ENCODE measurements around the gene GPR39.
A peak's percentile ranks its signal among the peaks of the same experiment; 100 is the strongest.
"Not testable (repeated sequence)": the region's sequence is repeated elsewhere in the genome, so short reads cannot be mapped to it uniquely, and the experiment has no call there.

GPR39 gene

DNA sequence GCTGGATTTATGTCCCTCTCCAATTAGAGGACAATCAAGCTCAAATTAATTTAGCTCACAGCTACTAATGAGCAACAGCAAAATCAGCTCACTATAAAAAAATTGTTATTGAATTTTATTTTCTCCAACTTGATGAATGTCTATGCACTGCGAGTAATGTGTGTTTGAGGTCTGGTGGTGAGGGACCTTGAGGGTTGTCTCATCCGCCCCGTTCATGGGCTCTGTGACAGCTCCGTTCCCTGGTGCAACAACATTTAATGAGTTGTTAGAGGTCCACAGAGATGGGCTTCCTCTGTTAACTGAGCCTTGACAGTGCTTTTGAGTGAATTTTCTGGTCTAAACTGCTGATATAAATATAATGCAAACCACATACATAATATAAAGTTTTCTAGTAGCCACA, 101.7 kb downstream of the GPR39 start:
- no peak for TF ChIP-seq POLR2A (IDR thresholded peaks at IDR 0.05; ENCODE audit: low read depth, low read length)
- no peak for FAIRE-seq

GRCh38 chr2:132519566-132519965, 103.0 kb downstream of the GPR39 start:
- no peak for TF ChIP-seq POLR2A (IDR thresholded peaks at IDR 0.05; ENCODE audit: low read depth, low read length)
- no peak for DNase-seq (ENCODE audit: insufficient read length, low spot score)
- no peak for FAIRE-seq

More for the DNA sequence above, 101.7 kb downstream of the GPR39 start:
- no peak for DNase-seq (ENCODE audit: insufficient read length, low spot score)

- FAIRE-seq (peak; percentile 77), DNase-seq (ENCODE audit: insufficient read length, low spot score) (no peak)
- no peak for TF ChIP-seq POLR2A (IDR thresholded peaks at IDR 0.05; ENCODE audit: low read depth, low read length)
These were observed 104.7 kb downstream of the GPR39 start for GRCh38 chr2:132521341-132521740.

- TF ChIP-seq POLR2A (IDR thresholded peaks at IDR 0.05; ENCODE audit: low read depth, low read length), result no peak
- DNase-seq (ENCODE audit: insufficient read length, low spot score) (no peak), FAIRE-seq (no peak)
These were observed 106.3 kb downstream of the GPR39 start for GRCh38 chr2:132522901-132523300.

DNA sequence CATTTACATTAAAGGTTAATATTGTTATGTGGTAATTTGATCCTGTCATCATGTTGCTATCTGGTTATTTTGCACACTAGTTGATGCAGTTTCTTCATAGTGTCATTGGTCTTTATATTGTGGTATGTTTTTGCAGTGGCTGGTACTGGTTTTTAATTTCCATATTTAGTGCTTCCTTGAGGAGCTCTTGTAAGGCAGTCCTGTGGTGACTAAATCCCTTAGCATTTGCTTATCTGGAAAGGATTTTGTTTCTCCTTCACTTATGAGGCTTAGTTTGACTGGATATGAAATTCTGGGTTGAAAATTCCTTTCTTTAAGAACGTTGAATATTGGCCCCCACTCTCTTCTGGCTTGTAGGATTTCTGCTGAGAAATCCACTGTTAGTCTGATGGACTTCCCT, 120.5 kb downstream of the GPR39 start:
- DNase-seq (ENCODE audit: insufficient read length, low spot score); FAIRE-seq: not testable (repeated sequence)

GRCh38 chr2:132538331-132538855, 121.8 kb downstream of the GPR39 start:
- TF ChIP-seq POLR2A (IDR thresholded peaks at IDR 0.05; ENCODE audit: low read depth, low read length), result no peak
- FAIRE-seq (no peak), DNase-seq (ENCODE audit: insufficient read length, low spot score) (no peak)

- no peak for DNase-seq (ENCODE audit: insufficient read length, low spot score)
- TF ChIP-seq POLR2A (IDR thresholded peaks at IDR 0.05; ENCODE audit: low read depth, low read length), result no peak
- no peak for FAIRE-seq
These were observed 123.6 kb downstream of the GPR39 start for GRCh38 chr2:132540166-132540565.

GRCh38 chr2:132542953-132543569, 126.5 kb downstream of the GPR39 start:
- no peak for TF ChIP-seq POLR2A (IDR thresholded peaks at IDR 0.05; ENCODE audit: low read depth, low read length)
- DNase-seq (ENCODE audit: insufficient read length, low spot score) (no peak), FAIRE-seq (no peak)

GRCh38 chr2:132544006-132544630, 127.5 kb downstream of the GPR39 start:
- no peak for TF ChIP-seq POLR2A (IDR thresholded peaks at IDR 0.05; ENCODE audit: low read depth, low read length)
- no peak for FAIRE-seq

DNA sequence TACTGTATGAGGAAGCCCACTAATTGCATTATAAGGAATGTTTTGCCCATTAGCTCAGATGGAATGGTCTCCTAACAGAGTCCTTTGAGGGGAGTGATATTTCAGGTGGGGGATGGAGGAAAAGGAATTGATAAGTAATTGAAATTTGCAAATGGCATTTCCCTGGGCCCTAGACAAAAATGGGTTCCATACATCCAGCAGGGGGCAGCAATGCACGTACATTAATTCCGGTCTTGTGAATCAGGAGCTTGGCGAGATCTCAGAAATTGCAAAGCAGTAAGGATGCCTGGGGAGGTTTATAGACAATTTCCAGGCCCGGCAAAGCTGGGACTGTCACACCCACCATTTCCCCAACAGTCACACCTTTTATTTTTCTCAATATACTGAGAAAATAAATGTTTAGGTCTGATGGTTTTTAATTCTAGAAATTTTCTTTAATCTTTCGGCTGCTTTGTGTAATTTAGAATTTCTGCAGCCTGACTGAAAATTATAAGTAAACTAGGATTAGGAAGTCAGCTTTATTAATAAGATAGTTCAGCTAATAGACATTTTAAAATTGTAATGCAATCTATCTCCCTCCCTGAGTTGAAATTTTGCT, 130.6 kb downstream of the GPR39 start:
- DNase-seq (ENCODE audit: insufficient read length, low spot score) (peak; percentile 44), FAIRE-seq (peak; percentile 74)
- no peak for TF ChIP-seq POLR2A (IDR thresholded peaks at IDR 0.05; ENCODE audit: low read depth, low read length)

More at GRCh38 chr2:132544006-132544630, 127.5 kb downstream of the GPR39 start:
- no peak for DNase-seq (ENCODE audit: insufficient read length, low spot score)

DNA sequence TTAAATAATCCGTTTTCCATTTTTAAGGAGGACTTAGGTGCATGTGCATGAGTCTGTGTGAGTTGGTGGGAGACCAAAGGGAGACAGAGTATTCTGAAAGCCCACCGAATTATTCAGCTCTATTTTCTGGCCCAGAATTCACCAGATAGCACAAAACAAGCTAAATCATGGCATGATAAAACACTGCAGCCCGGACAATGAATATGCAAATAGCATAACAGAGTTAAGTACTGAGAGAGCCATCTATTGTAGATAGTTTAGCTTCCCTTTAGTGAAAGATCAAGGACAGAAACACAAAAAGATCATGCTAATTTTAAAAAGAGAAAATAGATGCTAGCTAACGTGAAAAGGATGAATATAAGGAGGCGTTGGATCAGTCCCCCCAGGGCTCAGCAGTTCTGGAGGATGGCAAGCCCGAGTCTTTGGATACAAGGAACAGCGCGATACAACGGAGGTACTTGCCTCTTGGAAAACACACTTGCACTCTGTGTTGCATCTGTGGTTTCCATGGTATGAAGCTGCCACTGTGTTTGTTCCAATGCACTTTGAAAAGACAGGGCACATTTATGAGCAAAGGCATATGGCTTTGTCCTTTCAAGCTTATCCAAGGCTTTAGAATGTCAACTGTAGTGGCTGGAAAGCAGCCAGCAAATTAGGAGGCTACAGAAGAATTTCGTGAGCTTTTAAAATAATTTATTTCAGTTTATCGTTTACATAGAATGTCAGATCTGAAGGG, 133.5 kb downstream of the GPR39 start:
- FAIRE-seq, result no peak
- no peak for DNase-seq (ENCODE audit: insufficient read length, low spot score)
- no peak for TF ChIP-seq POLR2A (IDR thresholded peaks at IDR 0.05; ENCODE audit: low read depth, low read length)

GRCh38 chr2:132550946-132551345, 134.3 kb downstream of the GPR39 start:
- peak; percentile 74 for FAIRE-seq

DNA sequence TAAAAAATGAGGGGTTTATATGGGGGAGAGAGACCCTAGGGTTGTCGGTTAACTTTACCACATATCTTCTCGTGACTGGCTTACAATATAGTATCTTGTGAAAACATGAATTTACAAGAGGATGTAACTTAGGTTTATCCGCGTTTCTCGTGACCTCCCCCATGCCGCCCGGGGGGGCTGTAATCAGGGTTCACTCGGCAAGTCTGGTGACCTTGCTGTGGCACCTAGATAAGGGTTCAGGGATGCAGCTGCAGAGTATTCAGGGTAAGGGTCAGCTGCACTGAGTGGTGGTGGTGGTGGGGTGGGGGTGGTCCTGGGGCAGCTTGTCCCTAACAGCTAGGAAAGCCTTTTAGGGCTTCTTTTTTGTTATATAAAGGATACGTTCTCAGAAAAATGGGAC, 141.1 kb downstream of the GPR39 start:
- FAIRE-seq, result no peak
- no peak for TF ChIP-seq POLR2A (IDR thresholded peaks at IDR 0.05; ENCODE audit: low read depth, low read length)
- no peak for DNase-seq (ENCODE audit: insufficient read length, low spot score)

More at GRCh38 chr2:132550946-132551345, 134.3 kb downstream of the GPR39 start:
- DNase-seq (ENCODE audit: insufficient read length, low spot score), result no peak
- TF ChIP-seq POLR2A (IDR thresholded peaks at IDR 0.05; ENCODE audit: low read depth, low read length), result no peak

GRCh38 chr2:132559326-132559725, 142.7 kb downstream of the GPR39 start:
- DNase-seq (ENCODE audit: insufficient read length, low spot score) (no peak), FAIRE-seq (no peak)
- TF ChIP-seq POLR2A (IDR thresholded peaks at IDR 0.05; ENCODE audit: low read depth, low read length), result no peak

Measured in H54 (cell line).